Adrenal gland (tissue), 5 donors: ENCODE results near the gene CYP4V2.

Experiments
- POLR2A ChIP-seq, 2 donors: fragments of 450-650 bp; IDR thresholded peaks; one replicate each; pipeline ENCODE4 v1.6.1; 2017; ENCODE audit warnings: antibody characterized with exemption in 2 of 2, mild to moderate bottlenecking in 2 of 2, moderate library complexity in 1 of 2
- TF ChIP-seq, protein P1 (sequence below), 6 experiments: fragments of 450-650 bp in 4 of 6; fragments of 200-600 bp in 2 of 6; sonication (generic) in 1 of 6; IDR thresholded peaks; 1 replicate in 5 of 6; 2 replicates in 1 of 6; pipeline versions ENCODE4 v1.5.1 to v1.8.0; 2016 to 2021; ENCODE audit warnings: antibody characterized with exemption in 6 of 6, mild to moderate bottlenecking in 2 of 6, moderate library complexity in 1 of 6
- donor health status: DM: no; HTN: no; CAD: no.

DNA sequence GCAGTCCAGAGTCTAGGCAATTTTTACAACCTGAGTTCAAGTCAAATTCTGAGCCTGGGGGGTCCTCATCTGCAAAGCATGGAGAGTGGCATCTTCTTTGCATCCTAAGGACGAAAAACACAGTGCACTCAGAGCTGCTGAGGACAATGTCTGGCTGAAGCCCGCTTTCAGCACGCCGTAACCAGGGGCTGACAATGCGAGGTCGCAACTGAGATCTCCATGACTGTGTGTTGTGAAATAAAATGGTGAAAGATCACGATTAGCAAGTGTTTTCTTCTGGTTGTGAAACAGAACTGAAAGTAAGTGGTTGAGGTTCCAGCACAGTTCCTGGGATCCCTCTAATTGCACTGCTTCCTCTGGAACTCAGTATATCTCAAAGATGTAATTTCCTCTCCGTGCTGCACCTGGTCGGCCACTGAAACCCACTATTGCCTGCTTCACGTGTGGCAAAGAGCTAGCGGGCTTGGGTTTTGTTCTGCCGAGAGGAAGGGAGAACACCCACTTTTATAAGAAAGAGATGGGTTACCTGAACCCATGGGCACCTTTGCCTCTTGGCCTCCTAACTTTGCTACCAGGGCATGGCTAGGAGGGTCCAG lies 66.9 kb downstream of the CYP4V2 start:
- TF ChIP-seq, protein P1, sequence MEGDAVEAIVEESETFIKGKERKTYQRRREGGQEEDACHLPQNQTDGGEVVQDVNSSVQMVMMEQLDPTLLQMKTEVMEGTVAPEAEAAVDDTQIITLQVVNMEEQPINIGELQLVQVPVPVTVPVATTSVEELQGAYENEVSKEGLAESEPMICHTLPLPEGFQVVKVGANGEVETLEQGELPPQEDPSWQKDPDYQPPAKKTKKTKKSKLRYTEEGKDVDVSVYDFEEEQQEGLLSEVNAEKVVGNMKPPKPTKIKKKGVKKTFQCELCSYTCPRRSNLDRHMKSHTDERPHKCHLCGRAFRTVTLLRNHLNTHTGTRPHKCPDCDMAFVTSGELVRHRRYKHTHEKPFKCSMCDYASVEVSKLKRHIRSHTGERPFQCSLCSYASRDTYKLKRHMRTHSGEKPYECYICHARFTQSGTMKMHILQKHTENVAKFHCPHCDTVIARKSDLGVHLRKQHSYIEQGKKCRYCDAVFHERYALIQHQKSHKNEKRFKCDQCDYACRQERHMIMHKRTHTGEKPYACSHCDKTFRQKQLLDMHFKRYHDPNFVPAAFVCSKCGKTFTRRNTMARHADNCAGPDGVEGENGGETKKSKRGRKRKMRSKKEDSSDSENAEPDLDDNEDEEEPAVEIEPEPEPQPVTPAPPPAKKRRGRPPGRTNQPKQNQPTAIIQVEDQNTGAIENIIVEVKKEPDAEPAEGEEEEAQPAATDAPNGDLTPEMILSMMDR (IDR thresholded peaks at IDR 0.05): no peak
- no peak for TF ChIP-seq POLR2A (IDR thresholded peaks at IDR 0.05)
